ENCODE results near the gene RRAS2. TPM values are rescaled to one million over a fixed set of nuclear protein-coding genes. Genes with fewer than 3 reads are reported as not detected.

RRAS2 gene
- total RNA-seq, 1 donor from 2014 or later = 58.3 TPM

DNA sequence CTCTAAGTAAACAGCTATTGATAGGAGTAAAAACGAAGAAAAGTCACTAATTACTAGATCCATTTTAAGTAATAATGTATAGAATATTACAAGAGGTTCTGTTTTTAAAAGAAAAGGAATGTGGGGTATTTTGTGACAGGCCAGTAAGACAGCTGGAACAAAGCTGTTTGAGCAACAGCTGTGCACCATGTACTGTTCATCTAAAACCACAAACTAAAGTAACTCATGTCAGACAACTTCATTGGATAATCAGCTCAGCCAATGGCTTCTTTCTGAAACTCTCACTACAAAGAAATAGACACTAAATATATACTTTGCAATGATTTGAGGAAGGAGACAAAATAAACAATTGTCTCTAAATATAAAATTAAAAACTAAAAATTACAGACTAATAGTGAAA is 16.1 kb downstream of the RRAS2 start:
- DNase-seq (ENCODE audit: low spot score in 2 of 2) (no peak), FAIRE-seq (no peak)

DNA sequence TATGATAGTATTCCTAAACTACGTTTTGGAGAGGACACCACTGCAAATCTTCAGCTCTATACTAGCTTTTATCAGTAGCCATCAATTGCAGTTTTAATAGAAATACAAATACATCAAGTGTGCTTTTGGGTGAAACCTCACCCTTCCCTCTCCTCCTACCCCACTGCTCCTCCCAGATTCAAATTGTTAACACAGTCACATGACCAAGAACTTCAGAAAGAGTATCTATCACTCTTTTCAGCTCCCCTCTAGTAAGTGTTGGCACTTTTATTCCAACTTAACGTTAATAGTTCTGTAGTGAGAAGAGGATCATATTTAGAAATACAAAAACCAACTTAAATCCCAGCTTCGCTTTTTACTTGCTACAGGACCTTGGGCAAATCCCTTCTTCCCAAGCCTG is 17.0 kb downstream of the RRAS2 start:
- DNase-seq (ENCODE audit: low spot score in 2 of 2) = no peak
- FAIRE-seq = no peak

DNA sequence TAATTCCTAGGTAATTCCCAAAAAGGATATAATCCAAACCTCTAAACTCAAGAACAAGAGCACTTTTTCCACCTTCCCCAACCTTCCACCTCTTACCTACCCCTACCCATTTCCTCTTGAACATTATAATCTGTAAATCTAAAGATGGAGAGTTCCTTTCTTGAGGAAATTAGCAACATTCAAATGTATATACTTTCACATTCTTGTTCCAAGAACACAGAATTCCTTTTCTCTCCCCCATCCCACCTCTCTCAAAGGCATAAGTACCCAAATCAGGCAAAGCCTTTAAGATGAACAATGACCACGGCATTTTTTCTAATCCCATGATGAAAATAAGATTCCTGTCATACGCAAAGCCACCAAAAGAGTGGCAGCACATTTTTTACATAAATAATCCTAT is 18.3 kb downstream of the RRAS2 start:
- DNase-seq (ENCODE audit: low spot score in 2 of 2) (no peak), FAIRE-seq (no peak)

- DNase-seq (ENCODE audit: low spot score in 2 of 2) = no peak
- FAIRE-seq = no peak
These were observed 19.6 kb downstream of the RRAS2 start for GRCh38 chr11:14339356-14339755.

DNA sequence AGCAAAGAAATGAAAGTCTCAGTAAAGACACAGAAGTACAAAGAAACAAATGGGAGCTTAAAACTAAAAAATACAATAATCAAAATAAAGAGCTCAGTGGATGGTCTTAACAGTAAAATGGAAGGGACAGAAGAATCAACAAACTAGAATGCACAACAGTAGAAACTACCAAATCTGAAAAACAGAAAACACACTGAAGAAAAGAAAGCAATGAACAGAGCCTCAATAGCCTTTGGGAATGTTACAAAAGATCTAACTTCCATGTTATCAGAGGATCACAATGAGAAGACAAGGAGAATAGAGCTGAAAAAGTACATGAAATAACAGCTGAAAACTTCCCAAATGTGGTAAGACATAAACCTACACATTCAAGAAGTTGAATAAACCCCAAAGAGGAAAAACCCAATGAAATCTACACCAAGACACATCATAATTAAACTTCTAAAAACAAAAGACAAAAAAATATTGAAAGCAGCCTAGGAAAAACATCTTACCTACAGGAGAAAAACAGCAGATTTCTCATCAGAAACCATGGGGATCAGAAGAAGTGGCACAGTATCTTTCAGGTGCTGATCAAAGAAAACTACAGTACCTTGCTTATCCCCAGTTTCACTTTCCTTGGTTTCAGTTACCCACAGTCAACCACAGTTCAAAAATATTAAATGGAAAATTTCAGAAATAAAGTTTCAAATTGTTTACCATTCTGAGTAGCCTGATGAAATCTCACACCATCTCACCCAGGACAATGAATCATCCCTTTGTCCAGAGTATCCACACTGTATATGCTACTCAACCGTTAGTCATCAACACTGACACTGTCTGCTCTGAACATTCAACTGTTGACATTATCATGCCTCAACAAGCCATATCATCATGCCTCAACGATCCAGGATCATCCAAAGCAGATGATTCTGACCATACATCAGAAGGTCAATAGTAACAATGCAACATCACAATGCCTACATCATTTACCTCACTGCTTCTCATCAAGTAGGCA is 22.2 kb downstream of the RRAS2 start:
- FAIRE-seq = no peak

GRCh38 chr11:14335712-14336111 is 23.3 kb downstream of the RRAS2 start:
- DNase-seq (ENCODE audit: low spot score in 2 of 2) (no peak), FAIRE-seq (no peak)

More for the DNA sequence above, 22.2 kb downstream of the RRAS2 start:
- no peak for DNase-seq (ENCODE audit: low spot score in 2 of 2)

- FAIRE-seq (no peak), DNase-seq (ENCODE audit: low spot score in 2 of 2) (no peak)
These were observed 24.1 kb downstream of the RRAS2 start for GRCh38 chr11:14334893-14335292.

DNA sequence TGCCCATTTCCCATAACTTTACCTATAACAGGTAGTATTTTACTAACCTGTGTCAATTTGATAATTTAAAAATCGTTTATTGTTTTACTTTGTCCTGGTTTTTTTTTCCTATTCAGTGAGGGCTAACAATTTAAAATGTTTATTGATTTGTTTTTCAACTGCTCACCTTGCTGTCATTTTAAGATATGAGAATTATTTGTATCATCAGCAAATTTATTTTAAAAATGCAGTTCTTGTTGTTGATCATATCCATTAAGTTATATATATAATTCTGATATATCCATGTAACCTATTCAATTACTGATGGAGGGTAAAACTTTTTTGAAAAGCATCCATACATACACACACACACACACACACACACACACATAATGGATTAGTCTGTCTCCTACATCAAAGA is 24.8 kb downstream of the RRAS2 start:
- DNase-seq (ENCODE audit: low spot score in 2 of 2) (no peak), FAIRE-seq (no peak)

DNA sequence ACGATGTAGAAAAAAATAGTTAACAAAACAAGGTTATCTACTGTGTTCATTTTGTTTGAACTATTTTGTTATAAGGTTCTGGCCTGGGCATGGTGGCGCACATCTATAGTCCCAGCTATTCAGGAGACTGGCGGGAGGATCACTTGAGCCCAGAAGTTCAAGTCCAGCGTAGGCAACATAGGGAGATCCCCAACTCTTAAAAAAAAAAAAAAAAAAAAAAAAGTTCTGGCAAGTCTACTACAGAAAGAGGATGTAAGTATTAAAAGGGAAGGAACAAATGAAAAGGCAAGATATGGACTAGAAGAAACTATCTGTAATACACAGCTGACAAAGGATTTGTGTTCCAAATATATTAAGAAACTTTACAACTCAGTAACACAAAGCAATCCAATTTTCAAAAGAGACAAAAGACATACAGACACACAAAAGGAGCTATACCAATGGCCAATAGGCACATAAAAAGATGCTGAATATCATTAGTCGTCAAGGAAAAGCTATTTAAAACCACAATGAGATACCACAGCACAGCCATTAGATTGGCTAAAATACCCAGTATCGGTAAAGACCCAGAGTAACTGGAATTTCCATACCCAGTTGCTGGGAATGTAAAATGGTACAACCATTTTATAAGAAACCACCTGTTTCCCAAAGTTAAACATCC is 27.4 kb downstream of the RRAS2 start:
- no peak for FAIRE-seq
- no peak for DNase-seq (ENCODE audit: low spot score in 2 of 2)

DNA sequence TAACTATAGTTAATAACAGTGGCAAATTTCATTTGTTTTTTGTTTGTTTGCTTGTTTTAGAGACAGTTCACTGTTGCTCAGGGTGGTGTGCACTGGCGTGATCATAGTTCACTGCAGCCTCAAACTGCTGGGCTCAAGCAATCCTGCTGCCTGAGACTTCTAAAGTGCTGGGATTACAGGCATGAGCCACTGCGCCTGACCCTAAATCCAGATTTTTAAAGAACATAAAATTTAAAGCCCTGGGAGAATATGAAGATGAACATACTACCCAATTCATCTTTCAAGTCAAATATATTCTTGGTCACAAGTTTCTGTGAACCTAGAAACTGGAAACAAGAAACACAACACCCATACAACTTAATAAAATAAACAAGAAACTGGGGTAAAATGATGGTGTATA is 28.1 kb downstream of the RRAS2 start:
- no peak for FAIRE-seq
- DNase-seq (ENCODE audit: low spot score in 2 of 2) = no peak

GRCh38 chr11:14329702-14330101 is 29.3 kb downstream of the RRAS2 start:
- FAIRE-seq (no peak), DNase-seq (ENCODE audit: low spot score in 2 of 2) (no peak)

DNA sequence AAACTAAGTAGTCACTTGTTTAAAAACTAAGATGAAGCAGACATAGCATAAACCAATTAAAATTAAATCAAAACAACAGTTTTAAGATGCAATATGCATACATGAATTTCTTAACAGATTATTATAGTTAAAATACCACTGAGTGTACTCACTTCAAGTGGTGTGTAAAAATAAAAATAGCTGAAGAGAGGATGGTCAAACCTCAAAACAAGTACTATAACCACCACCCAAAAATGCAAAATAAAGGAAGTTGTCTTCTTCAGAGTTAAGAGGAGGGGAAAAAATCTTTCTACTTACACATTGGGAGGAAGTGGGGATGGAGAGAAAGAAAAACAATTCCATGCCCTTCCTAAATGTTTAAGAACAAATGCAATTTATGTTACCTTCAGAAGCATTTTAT is 31.9 kb downstream of the RRAS2 start:
- no peak for DNase-seq (ENCODE audit: low spot score in 2 of 2)
- no peak for FAIRE-seq

GRCh38 chr11:14323118-14323676 is 35.8 kb downstream of the RRAS2 start:
- FAIRE-seq (no peak), DNase-seq (ENCODE audit: low spot score in 2 of 2) (no peak)

- no peak for DNase-seq (ENCODE audit: low spot score in 2 of 2)
- FAIRE-seq = no peak
These were observed 36.5 kb downstream of the RRAS2 start for GRCh38 chr11:14322510-14322909.

GRCh38 chr11:14320020-14320419 is 39.0 kb downstream of the RRAS2 start:
- FAIRE-seq (no peak), DNase-seq (ENCODE audit: low spot score in 2 of 2) (no peak)

- FAIRE-seq (no peak), DNase-seq (ENCODE audit: low spot score in 2 of 2) (no peak)
These were observed 40.4 kb downstream of the RRAS2 start for GRCh38 chr11:14318581-14318981.

- no peak for FAIRE-seq
These were observed 41.2 kb downstream of the RRAS2 start for GRCh38 chr11:14317659-14318325.

GRCh38 chr11:14315130-14315529 is 43.9 kb downstream of the RRAS2 start:
- no peak for FAIRE-seq
- no peak for DNase-seq (ENCODE audit: low spot score in 2 of 2)

More at GRCh38 chr11:14317659-14318325, 41.2 kb downstream of the RRAS2 start:
- no peak for DNase-seq (ENCODE audit: low spot score in 2 of 2)

DNA sequence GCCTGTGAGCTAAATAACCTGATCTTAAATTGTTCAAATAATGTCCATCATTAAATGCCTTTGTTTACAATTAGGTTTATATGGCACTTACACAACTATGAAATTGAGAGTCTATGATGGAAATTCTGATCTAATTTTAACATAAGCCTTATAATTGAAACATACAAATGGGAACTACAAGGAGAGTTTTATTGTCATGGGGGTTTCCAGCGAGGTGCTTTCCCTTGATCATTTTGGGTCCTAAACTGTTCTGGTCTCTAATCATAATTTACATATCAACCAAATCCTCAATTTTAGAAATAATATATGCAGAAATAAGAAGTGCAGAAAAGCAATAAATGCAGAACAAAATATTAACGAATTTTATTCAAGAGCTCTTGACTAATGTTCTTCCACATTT is 44.9 kb downstream of the RRAS2 start:
- DNase-seq (ENCODE audit: low spot score in 2 of 2) (no peak), FAIRE-seq (no peak)

- FAIRE-seq = no peak
- no peak for DNase-seq (ENCODE audit: low spot score in 2 of 2)
These were observed 46.1 kb downstream of the RRAS2 start for GRCh38 chr11:14312736-14313438.
